ENCODE measurements around the gene LENG8.

- TF ChIP-seq, protein P1, sequence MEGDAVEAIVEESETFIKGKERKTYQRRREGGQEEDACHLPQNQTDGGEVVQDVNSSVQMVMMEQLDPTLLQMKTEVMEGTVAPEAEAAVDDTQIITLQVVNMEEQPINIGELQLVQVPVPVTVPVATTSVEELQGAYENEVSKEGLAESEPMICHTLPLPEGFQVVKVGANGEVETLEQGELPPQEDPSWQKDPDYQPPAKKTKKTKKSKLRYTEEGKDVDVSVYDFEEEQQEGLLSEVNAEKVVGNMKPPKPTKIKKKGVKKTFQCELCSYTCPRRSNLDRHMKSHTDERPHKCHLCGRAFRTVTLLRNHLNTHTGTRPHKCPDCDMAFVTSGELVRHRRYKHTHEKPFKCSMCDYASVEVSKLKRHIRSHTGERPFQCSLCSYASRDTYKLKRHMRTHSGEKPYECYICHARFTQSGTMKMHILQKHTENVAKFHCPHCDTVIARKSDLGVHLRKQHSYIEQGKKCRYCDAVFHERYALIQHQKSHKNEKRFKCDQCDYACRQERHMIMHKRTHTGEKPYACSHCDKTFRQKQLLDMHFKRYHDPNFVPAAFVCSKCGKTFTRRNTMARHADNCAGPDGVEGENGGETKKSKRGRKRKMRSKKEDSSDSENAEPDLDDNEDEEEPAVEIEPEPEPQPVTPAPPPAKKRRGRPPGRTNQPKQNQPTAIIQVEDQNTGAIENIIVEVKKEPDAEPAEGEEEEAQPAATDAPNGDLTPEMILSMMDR (IDR thresholded peaks at IDR 0.05; ENCODE audit: borderline replicate concordance, extremely low read depth, low read length, poor library complexity, severe bottlenecking) = no peak
- TF ChIP-seq EZH2 (IDR thresholded peaks at IDR 0.05; ENCODE audit: borderline replicate concordance, low read depth, low read length, severe bottlenecking) = no peak
Measured at GRCh38 chr19:54408456-54409026, 40.5 kb upstream of the LENG8 start.
